IMR-90 (cell line): Measurements from ENCODE around the gene EFHD1. TPM values are rescaled to one million over a fixed set of nuclear protein-coding genes. Genes with fewer than 3 reads are reported as not detected.

Source experiments
- ATAC-seq: fragments of 200-7000 bp; cut with Tn5 transposase; 2 replicates; pipeline ENCODE4 v1.9.1; 2020; ENCODE audit warnings: low read depth, mild to moderate bottlenecking, moderate library complexity
- BruUV-seq: library from RNA; stranded (reverse); fragments of 400-500 nt; replicated peaks from 2 replicates; lab custom pipeline; 2021; lab: Mats Ljungman, UMichigan
- CTCF ChIA-PET: fragments of 300-600 bp; formaldehyde crosslinking; extraction: SDS; loops from one replicate; lab custom pipeline; 2021; ENCODE audit warnings: antibody characterized with exemption; lab: Yijun Ruan, JAX
- POLR2A ChIA-PET: fragments of 300-600 bp; sonication (Branson Sonifier 250); formaldehyde crosslinking; loops from one replicate; lab custom pipeline; 2022; ENCODE audit warnings: antibody characterized with exemption; ENCODE audit not compliant: unreplicated experiment; lab: Charles Lee
- DNase-seq: peaks from one replicate; pipeline ENCODE4 v3.0.0; 2013
- H2AFZ ChIP-seq: replicated peaks from 2 replicates; pipeline ENCODE3; 2013; ENCODE audit warnings: low read length, mild to moderate bottlenecking; ENCODE audit not compliant: poor library complexity
- H2AK5ac ChIP-seq: 2 replicates; pipeline ENCODE4 v1.6.1; 2013; ENCODE audit warnings: low read depth, low read length, inconsistent platforms
- H2AK9ac ChIP-seq: replicated peaks from 2 replicates; pipeline ENCODE3; 2013; ENCODE audit warnings: mild to moderate bottlenecking, low read depth, low read length, moderate library complexity; ENCODE audit not compliant: poor library complexity
- H2BK120ac ChIP-seq: 2 replicates; pipeline ENCODE4 v1.6.1; 2013; ENCODE audit warnings: low read depth, low read length, inconsistent platforms
- H2BK15ac ChIP-seq: 3 replicates; pipeline ENCODE4 v1.6.1; 2013; ENCODE audit warnings: low read depth, low read length, inconsistent platforms
- H2BK20ac ChIP-seq: 2 replicates; pipeline ENCODE4 v1.6.1; 2013; ENCODE audit warnings: low read depth, mild to moderate bottlenecking, inconsistent platforms, low read length, moderate library complexity
- H2BK5ac ChIP-seq: 2 replicates; pipeline ENCODE4 v1.6.1; 2013; ENCODE audit warnings: mild to moderate bottlenecking, low read depth, low read length, inconsistent platforms; ENCODE audit not compliant: poor library complexity, severe bottlenecking
- H3K14ac ChIP-seq: replicated peaks from 2 replicates; pipeline ENCODE4 v1.6.1; 2013; ENCODE audit warnings: low read depth, low read length, inconsistent platforms
- H3K18ac ChIP-seq: 2 replicates; pipeline ENCODE4 v1.6.1; 2013; ENCODE audit warnings: low read depth, low read length, control low read depth
- H3K23ac ChIP-seq: 2 replicates; pipeline ENCODE4 v1.6.1; 2013; ENCODE audit warnings: low read depth, low read length, inconsistent platforms
- H3K27ac ChIP-seq: 2 replicates; pipeline ENCODE4 v1.5.1; 2013; ENCODE audit warnings: mild to moderate bottlenecking, control low read depth, low read length; ENCODE audit not compliant: insufficient read depth
- H3K27me3 ChIP-seq: 2 replicates; pipeline ENCODE4 v1.6.1; 2013; ENCODE audit warnings: low read length; ENCODE audit not compliant: control insufficient read depth, insufficient read depth
- H3K36me3 ChIP-seq: 2 replicates; pipeline ENCODE4 v1.6.1; 2013; ENCODE audit warnings: low read length, mixed read lengths; ENCODE audit not compliant: control insufficient read depth, insufficient read depth
- H3K4ac ChIP-seq: 2 replicates; pipeline ENCODE4 v1.6.1; 2013; ENCODE audit warnings: low read depth, low read length, inconsistent platforms
- H3K4me1 ChIP-seq: 2 replicates; pipeline ENCODE4 v1.6.1; 2013; ENCODE audit warnings: low read length, mixed read lengths; ENCODE audit not compliant: control insufficient read depth, insufficient read depth
- H3K4me2 ChIP-seq: 2 replicates; pipeline ENCODE4 v1.6.1; 2013; ENCODE audit warnings: low read depth, mild to moderate bottlenecking, control low read depth, low read length, moderate library complexity
- H3K4me3 ChIP-seq: 2 replicates; pipeline ENCODE4 v1.5.1; 2013; ENCODE audit warnings: low read depth, mild to moderate bottlenecking, control low read depth, low read length, moderate library complexity; ENCODE audit not compliant: insufficient read depth
- H3K56ac ChIP-seq: 2 replicates; pipeline ENCODE4 v1.6.1; 2013; ENCODE audit warnings: low read length, inconsistent platforms; ENCODE audit not compliant: insufficient read depth; ENCODE audit errors: extremely low read depth
- H3K79me1 ChIP-seq, 2 experiments: 2 replicates each; pipeline ENCODE4 v1.6.1; 2013; ENCODE audit warnings: low read length in 2 of 2, inconsistent platforms in 1 of 2, low read depth in 1 of 2
- H3K9ac ChIP-seq: 2 replicates; pipeline ENCODE4 v1.6.1; 2013; ENCODE audit warnings: low read depth, low read length, control low read depth
- H3K9me1 ChIP-seq: 2 replicates; pipeline ENCODE4 v1.6.1; 2013; ENCODE audit warnings: low read length, inconsistent platforms; ENCODE audit not compliant: insufficient read depth
- H3K9me3 ChIP-seq: 2 replicates; pipeline ENCODE4 v1.6.1; 2013; ENCODE audit warnings: low read length; ENCODE audit not compliant: control insufficient read depth, insufficient read depth
- H4K20me1 ChIP-seq: 2 replicates; pipeline ENCODE4 v1.6.1; 2013; ENCODE audit warnings: low read length, inconsistent platforms; ENCODE audit not compliant: insufficient read depth
- H4K5ac ChIP-seq: 2 replicates; pipeline ENCODE4 v1.6.1; 2013; ENCODE audit warnings: mild to moderate bottlenecking, low read depth, low read length, control low read depth
- H4K8ac ChIP-seq, 2 experiments: 2 replicates each; pipeline ENCODE4 v1.6.1; 2013; ENCODE audit warnings: low read depth in 2 of 2, low read length in 2 of 2, control low read depth in 1 of 2, inconsistent platforms in 1 of 2
- H4K91ac ChIP-seq: 2 replicates; pipeline ENCODE4 v1.6.1; 2013; ENCODE audit warnings: low read depth, low read length, inconsistent platforms; ENCODE audit not compliant: insufficient read depth
- BHLHE40 ChIP-seq: fragments of 150-350 bp; IDR thresholded peaks from 2 replicates; pipeline ENCODE4 v1.6.1; 2016; ENCODE audit warnings: mild to moderate bottlenecking, low read depth, low read length
- CEBPB ChIP-seq: IDR thresholded peaks from 2 replicates; pipeline ENCODE4 v1.6.1; 2012; ENCODE audit warnings: low read depth, low read length, improper control_type of control experiment
- CHD1 ChIP-seq: IDR thresholded peaks from 2 replicates; pipeline ENCODE4 v1.6.1; 2012; ENCODE audit warnings: low read depth, low read length, improper control_type of control experiment
- FOS ChIP-seq: fragments of 150-350 bp; IDR thresholded peaks from 2 replicates; pipeline ENCODE4 v1.6.1; 2016; ENCODE audit warnings: low read depth, low read length
- MAFK ChIP-seq: IDR thresholded peaks from 2 replicates; pipeline ENCODE4 v1.6.1; 2012; ENCODE audit warnings: low read depth, low read length, improper control_type of control experiment
- NFE2L2 ChIP-seq: fragments of 150-350 bp; IDR thresholded peaks from 2 replicates; pipeline ENCODE4 v1.6.1; 2016; ENCODE audit warnings: low read depth, mild to moderate bottlenecking, low read length
- POLR2A ChIP-seq: IDR thresholded peaks from 2 replicates; pipeline ENCODE4 v1.6.1; 2012; ENCODE audit warnings: mild to moderate bottlenecking, low read depth, low read length
- WGBS, 2 experiments: methylation state at CpG; one replicate each; pipeline versions ENCODE4 v1.1.5 to v1.1.7; 2013; ENCODE audit warnings: missing lambda C conversion rate in 2 of 2; ENCODE audit not compliant: insufficient read length in 1 of 2; ENCODE audit errors: extremely low coverage in 2 of 2; 5-methylcytosine and 5-hydroxymethylcytosine counted together
- dilution Hi-C: fragments of 300-500 bp; cut with HindIII; formaldehyde crosslinking; loops from one replicate; pipeline ENCODE4 v1.14.3; 2018; ENCODE audit warnings: low sequenced_read_pairs; ENCODE audit not compliant: unreplicated experiment
- in situ Hi-C: fragments of 300-500 bp; cut with MboI; formaldehyde crosslinking; loops from 3 replicates; pipeline ENCODE4 v1.14.3; 2019; ENCODE audit warnings: low sequenced_read_pairs, inconsistent platforms, mixed read lengths
- intact Hi-C: fragments of 100-400 bp; cut with micrococcal nuclease; formaldehyde crosslinking; loops from 2 replicates; pipeline ENCODE4 v1.10.0; 2022
- polyA plus RNA-seq, 3 experiments: library from polyadenylated mRNA; depleted of rRNA; stranded (reverse); fragments of >200 nt; gene quantifications; 2 replicates each; pipeline ENCODE4 v1.2.3, GENCODE V29; 2012; ENCODE audit warnings: low replicate concordance in 1 of 3
- total RNA-seq: library from RNA; depleted of rRNA; stranded (reverse); fragments of >200 nt; gene quantifications from 2 replicates; pipeline ENCODE4 v1.2.3, GENCODE V29; 2012
- TF ChIP-seq, protein P1 (sequence below): fragments of 150-350 bp; IDR thresholded peaks from 2 replicates; pipeline ENCODE4 v1.6.1; 2016; ENCODE audit warnings: low read depth, mild to moderate bottlenecking, low read length, moderate library complexity, borderline replicate concordance
- TF ChIP-seq, protein P2 (sequence below): fragments of 150-350 bp; IDR thresholded peaks from 2 replicates; pipeline ENCODE4 v1.6.1; 2017; ENCODE audit warnings: mild to moderate bottlenecking, antibody characterized with exemption, low read length, low read depth

EFHD1 gene
- total and polyA plus RNA-seq, 2 of the 4 experiments (the other 2 are of a cell fraction): 0.27 TPM; not detected in 1

DNA sequence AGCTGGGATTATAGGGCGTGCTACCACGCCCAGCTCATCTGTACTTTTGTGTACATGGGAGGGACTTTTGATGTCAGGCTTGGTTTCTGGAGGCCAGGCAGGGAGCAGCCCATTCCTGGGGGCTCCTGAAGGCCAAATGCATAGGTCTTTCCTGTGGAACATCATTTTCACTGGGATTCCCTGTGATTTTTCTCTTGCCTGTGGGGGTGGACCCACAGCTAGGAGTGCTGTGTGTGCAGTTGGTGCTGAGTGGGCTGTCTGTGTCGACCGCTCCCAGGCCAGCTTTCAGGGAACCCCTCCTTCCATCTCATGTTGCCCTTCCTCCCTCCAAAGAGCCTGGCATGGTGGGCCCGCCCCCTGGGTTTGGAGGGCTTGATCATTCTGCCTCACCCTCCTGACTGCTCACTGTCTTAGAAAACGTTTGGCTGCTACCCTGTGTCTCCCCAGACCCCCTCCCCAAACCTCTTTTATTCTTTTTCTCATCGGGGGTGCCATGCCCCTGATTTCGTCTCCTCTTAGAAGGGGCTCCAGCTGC, 10.5 kb downstream of the EFHD1 start:
- Histone ChIP-seq H4K8ac (no peak overlapping the region), H4K5ac (no peak overlapping the region), H3K79me1 (no peaks in the 10 kb centered on the region), H2AK5ac (no peak overlapping the region), H3K9me3 (no peaks in the 10 kb centered on the region), H4K20me1 (no peaks in the 10 kb centered on the region), H3K36me3 (no peaks in the 10 kb centered on the region), H2BK15ac (no peak overlapping the region), H3K27ac (no peak overlapping the region), H3K9me1 (no peaks in the 10 kb centered on the region), H3K4ac (no peak overlapping the region), H3K4me1 (no peaks in the 10 kb centered on the region), H3K9ac (no peak overlapping the region), H2AK9ac (no peak overlapping the region), H2AFZ (no peak overlapping the region), H2BK5ac (no peak overlapping the region), H3K18ac (no peak overlapping the region), H3K4me3 (no peak overlapping the region), H2BK120ac (no peak overlapping the region), H2BK20ac (no peak overlapping the region), H3K23ac (no peak overlapping the region), H3K27me3 (peaks cover 30% of the 10 kb centered on the region), H3K56ac (no peak overlapping the region), H4K91ac (no peak overlapping the region), H3K14ac (no peak overlapping the region), H3K4me2 (no peak overlapping the region)
- DNase-seq (no peak), ATAC-seq (no peak)
- no peak for TF ChIP-seq CEBPB
- no peak for TF ChIP-seq FOS
- no peak for TF ChIP-seq BHLHE40
- no peak for TF ChIP-seq NFE2L2
- TF ChIP-seq MAFK: no peak
- TF ChIP-seq POLR2A: no peak
- TF ChIP-seq, protein P1, sequence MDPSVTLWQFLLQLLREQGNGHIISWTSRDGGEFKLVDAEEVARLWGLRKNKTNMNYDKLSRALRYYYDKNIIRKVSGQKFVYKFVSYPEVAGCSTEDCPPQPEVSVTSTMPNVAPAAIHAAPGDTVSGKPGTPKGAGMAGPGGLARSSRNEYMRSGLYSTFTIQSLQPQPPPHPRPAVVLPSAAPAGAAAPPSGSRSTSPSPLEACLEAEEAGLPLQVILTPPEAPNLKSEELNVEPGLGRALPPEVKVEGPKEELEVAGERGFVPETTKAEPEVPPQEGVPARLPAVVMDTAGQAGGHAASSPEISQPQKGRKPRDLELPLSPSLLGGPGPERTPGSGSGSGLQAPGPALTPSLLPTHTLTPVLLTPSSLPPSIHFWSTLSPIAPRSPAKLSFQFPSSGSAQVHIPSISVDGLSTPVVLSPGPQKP: no peak
- TF ChIP-seq, protein P2, sequence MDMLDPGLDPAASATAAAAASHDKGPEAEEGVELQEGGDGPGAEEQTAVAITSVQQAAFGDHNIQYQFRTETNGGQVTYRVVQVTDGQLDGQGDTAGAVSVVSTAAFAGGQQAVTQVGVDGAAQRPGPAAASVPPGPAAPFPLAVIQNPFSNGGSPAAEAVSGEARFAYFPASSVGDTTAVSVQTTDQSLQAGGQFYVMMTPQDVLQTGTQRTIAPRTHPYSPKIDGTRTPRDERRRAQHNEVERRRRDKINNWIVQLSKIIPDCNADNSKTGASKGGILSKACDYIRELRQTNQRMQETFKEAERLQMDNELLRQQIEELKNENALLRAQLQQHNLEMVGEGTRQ: no peak
- no peak for TF ChIP-seq CHD1
- no CpG with 5 or more reads among the region's 8 CpGs for WGBS, 2 experiments
- ChIA-PET CTCF (no interaction called here), POLR2A (no interaction called here)
- intact Hi-C loops (no loop called here), dilution Hi-C loops (no loop called here), in situ Hi-C loops (no loop called here)
- BruUV-seq: no TSS peak
